GM19238 (cell line): ENCODE data around the gene MRTFB.
"Not testable (repeated sequence)": the region's sequence is repeated elsewhere in the genome, so short reads cannot be mapped to it uniquely, and the experiment has no call there.

ENCODE experiments used
- DNase-seq: peaks from one replicate; pipeline ENCODE4 v3.0.0; 2011; ENCODE audit warnings: low spot score; ENCODE audit not compliant: insufficient read length

MRTFB gene, protein sequence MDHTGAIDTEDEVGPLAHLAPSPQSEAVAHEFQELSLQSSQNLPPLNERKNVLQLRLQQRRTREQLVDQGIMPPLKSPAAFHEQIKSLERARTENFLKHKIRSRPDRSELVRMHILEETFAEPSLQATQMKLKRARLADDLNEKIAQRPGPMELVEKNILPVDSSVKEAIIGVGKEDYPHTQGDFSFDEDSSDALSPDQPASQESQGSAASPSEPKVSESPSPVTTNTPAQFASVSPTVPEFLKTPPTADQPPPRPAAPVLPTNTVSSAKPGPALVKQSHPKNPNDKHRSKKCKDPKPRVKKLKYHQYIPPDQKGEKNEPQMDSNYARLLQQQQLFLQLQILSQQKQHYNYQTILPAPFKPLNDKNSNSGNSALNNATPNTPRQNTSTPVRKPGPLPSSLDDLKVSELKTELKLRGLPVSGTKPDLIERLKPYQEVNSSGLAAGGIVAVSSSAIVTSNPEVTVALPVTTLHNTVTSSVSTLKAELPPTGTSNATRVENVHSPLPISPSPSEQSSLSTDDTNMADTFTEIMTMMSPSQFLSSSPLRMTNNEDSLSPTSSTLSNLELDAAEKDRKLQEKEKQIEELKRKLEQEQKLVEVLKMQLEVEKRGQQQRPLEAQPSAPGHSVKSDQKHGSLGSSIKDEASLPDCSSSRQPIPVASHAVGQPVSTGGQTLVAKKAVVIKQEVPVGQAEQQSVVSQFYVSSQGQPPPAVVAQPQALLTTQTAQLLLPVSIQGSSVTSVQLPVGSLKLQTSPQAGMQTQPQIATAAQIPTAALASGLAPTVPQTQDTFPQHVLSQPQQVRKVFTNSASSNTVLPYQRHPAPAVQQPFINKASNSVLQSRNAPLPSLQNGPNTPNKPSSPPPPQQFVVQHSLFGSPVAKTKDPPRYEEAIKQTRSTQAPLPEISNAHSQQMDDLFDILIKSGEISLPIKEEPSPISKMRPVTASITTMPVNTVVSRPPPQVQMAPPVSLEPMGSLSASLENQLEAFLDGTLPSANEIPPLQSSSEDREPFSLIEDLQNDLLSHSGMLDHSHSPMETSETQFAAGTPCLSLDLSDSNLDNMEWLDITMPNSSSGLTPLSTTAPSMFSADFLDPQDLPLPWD

DNA sequence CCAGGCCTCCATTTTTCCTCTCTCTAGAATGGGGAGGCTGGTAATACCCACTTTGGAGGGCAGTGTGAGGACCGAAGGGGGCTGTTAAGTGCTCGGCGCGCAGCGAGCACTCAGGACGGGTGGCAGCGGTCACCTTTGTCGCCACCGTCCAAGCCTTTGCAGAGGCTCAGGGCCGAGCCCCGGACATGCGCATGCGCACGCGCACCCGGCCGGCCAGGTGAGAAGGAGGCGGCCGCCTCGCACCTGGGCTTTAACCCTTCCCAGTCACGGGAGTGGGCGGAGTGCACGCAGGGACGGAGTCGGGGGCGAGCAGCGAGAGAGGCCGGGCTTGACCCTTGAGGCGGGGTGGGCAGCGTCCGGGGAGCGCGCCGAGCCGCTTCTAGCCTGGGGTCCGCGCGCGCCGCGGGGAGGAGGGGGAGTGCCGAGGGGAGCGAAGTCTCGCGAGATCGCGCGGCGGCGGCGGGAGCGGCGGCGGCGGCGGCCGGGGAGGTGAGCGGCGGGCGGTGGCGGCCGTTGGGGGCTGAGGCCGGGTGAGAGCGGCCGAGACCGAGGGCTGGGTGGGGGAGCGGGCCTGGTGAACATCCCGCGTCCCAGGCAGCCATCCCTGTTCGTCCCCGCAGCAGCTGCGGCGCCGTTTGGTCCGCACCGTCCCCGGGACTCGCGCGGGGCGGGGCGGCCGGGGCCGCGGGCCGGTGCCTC, at the start of gene MRTFB:
MRTFB (plus strand) TSS at position 443 of the 699 bp plus-strand sequence. CDS start 69,288 bp downstream, outside the sequence.
- DNase-seq, result peak; percentile 82

DNA sequence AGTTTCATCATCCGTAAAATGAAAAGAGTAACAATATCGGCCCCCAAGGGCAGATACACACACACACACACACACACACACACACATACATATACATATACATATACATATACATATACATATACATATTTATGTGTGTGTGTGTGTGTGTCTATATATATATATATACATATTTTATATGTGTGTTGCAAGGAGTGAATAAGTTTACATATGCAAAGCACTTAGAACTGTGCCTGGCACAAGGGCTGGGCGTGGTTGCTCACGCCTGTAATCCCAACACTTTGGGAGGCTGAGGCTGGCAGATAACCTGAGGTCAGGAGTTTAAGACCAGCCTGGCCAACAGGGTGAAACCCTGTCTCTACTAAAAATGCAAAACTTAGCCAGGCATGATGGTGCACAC, 47.6 kb upstream of the MRTFB start:
- not testable (repeated sequence) for DNase-seq

DNA sequence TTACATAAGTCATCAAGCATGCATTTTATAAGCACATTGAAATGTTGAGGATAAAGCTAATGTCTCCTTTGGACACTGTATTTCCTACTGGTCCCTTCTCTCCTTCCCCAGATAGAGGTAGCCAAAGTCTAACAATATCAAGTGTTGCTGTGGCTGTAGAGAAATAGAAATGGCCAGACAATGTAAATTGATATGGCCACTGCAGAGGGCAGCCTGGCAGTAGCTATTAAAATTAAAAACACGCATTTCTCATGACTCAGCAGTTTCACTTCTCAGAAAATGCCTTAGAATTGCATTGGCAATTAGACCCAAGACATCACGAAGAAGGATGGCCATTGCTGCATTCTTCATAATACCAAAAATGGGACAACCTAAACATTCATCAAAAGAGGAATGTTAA, 46.8 kb upstream of the MRTFB start:
- no peak for DNase-seq

DNA sequence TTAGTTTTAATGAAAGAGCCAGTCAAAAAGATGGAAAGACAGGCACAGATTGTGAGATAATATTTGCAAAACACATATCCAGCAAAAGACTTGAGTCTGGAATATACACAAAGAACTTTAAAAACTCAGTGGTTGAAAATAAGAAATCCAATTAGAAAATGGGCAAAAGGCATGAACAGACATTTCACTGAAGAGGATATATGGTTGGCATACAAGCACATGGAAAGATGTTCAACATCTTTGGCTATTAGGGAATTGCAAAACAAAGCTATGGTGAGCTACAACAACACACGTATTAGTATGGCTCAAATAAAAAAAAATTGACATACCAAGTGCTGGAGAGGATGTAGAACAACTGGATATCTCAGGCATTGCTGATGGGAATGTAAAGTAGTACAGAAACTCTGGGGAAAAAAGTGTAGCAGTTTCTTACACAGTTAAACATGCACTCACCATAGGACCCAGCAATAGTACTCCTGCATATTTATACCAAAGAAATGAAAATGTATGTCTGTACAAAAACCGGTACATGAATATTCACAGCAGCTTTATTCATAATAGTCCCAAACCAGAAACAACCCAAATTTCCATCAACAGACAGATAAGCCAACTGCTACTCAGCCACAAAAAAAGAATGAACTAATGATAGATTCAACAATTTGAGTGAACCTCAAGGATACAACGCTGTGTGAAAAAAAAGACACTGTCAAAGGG, 44.4 kb upstream of the MRTFB start:
- DNase-seq, result no peak

DNA sequence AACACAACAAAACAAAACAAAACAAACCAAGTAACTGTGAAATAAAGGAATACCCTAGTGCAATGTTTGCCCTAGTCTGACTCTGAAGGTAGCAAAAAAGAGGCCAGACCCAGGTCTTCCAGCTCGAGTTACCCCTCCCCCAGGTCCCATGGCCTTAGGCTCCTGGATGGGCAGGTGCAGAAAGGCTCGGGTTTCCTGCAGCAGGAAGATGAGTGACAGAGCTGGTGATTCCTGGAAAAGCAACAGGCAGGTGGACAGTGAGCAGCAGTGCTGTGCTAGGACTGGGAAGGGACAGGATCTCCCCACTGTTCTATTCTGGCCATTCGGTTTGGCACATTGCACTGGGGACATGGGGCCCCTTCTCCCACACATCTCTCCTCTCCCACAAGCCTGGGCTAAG, 42.9 kb upstream of the MRTFB start:
- no peak for DNase-seq

DNA sequence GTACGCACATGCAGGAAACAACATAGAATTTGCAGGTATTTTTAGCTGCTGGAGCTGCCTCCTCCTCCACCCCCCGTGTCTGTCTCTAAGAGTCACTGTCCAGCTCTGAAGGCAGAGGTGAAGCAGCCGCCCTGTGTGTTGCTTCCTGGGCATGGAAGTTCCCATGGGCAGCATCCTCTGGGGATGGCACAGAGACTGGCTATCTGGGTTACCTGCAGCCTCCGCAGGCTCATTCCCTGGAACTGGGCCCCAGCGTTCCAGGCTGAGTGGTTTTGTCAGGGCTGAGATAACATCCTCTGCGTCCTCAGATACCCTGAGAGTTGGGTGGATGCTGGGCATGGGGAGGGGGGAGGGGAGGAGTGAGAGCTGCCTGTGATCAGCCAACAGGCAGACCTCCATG, 41.5 kb upstream of the MRTFB start:
- DNase-seq, result no peak

DNA sequence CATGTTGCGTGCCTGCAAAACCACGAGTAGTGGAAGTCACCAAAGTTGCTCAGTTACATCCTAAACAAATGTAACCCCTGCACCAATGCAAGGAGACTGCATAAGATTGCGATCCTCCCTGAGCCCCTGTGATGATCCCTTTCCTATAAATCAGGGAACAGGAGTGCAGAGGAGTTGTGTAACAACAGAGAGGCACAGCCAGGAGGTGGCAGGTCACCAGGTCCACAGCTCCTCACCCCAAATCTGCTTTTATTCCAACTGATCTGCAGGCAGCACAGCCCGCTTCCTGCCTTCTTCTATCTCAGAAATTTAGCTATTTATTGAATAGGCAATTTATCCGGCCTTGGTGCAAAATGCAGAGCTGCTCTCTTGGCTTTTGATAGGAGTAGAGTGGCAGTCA, 36.0 kb upstream of the MRTFB start:
- no peak for DNase-seq

DNA sequence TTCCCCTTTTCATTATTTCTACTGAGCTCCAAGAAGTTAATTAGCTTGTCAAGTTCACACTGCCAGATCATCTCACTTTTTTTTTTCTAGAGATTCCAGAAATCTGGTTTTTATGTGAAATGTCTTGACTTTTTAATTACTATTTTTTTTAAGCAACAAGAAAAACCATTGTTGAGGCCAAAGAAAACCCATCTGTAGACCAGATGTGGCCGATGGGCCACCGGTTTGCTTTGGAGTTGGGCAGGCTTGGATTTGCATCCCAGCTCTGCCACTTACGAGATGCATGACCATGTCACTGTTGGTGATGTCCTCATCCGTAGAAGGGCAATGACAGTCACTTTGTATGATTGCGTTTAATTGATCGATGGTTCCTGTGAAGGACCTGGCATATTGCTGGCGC, 34.2 kb upstream of the MRTFB start:
- no peak for DNase-seq

DNA sequence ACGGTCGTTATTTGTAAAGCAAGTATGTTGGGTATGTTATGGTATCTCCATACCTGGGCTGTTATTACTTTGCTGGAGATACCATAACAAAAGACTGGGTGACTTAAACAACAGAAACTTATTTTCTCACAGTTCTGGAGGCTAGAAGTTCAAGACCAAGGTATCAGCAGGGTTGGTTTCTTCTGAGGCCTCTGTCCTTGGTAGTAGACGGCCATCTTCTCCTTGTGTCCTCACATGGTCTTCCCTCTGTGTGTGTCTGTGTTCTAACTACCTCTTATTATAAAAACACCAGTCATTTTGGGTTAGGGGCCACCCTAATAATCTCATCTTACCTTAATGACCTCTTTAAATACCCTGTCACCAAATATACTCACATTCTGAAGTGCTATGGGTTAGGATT, 33.2 kb upstream of the MRTFB start:
- DNase-seq, result no peak

DNA sequence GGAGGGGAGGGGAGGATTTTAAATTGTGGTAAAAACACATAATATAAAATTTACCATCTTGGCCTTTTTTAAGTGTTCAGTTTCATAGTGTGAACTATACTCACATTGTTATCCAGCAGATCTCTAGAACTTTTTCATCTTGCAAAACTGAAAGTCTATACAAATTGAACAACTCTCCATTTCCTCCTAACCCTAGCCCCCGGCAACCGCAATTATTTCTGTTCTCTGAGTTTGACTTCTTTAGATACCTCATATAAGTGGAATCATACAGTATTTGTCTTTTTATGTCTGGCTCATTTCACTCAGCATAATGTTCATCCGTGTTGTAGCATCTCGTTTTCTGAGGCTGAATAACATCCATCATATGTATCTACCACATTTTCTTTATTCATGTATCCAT, 30.0 kb upstream of the MRTFB start:
- DNase-seq, result no peak

DNA sequence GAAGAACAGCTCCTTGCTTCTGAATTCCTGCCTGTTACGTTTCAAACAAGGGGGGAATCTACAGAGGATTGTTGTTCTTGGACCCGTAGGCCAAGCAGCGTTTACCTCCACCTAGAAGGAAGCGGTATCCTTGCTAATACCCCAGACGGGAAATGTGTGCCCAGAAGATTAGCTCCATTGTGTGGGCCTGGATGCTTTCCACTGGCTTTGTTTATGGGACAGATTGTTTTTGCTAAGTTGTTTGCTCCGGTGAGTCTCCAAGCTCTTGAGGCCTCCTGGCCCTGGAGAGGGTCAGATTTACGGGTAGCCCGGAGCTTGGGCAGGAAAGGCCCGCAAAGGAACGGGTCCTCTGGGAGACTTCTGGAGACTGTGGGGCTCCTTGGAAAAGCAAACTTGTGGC, 28.4 kb upstream of the MRTFB start:
- no peak for DNase-seq

DNA sequence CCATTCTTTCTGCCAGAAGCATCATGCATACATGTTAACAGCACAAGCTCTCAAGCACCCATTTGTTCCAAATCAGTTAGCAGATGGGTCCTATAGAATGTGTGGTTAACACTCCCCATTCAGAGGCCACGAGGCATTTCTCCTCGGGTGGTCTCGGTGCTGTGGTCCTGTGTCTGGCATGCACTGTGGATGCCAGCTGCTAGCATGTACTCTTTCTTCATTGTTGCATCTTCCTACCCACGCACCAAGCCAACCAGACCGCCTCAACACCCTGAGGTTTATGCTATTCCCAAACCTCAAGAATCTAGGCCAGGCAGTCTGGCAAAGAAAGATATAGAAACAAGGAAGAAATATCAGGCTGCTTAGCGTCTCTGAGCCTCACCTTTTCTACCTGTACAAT, 27.8 kb upstream of the MRTFB start:
- no peak for DNase-seq

DNA sequence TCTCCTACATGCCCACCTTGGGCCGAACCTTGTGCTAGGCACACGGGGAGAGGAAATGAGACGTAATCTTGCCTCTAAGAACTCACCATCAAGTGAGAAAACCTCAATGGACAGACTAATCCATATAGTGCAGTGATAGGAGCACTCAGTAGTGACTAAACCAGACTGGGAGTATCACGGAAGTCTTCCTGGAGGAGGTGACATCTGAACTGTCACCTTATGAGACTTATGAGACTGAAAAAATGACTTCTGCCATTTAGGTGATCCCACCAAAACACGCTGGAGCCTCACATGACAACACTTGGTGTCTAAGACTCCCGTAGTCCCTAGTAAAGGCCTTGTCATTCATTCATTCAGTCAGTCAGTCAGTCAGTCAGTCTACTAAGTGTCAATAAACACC, 27.3 kb upstream of the MRTFB start:
- no peak for DNase-seq

DNA sequence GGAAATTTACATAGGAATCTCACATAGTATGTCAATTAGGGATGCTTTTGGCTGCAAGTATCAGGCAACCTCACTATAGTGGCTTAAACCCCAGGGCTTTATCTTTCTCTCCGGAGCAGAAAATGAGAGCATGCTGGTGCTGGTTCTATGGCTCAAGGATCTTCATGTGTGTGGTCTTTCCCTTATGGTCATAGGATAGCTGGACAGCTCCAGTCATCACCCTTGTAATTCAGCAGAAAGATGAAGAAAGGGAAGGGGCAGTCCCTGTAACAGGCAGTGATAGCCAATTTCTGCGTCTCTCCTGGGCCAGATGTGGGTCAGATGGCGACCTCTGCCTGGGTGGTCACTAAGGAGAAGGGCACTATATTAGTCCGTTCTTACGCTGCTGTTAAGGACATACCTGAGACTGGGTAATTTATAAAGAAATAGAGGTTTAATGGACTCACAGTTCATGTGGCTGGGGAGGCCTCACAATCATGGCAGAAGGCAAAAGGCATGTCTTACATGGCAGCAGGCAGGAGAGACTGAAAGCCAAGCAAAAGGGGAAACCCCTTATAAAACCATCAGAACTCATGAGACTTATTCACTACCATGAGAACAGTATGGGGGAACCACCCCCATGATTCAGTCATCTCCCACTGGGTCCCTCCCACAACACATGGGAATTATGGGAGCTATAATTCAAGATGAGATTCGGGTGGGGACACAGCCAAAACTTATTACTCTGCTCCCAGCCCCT, 23.8 kb upstream of the MRTFB start:
- not testable (repeated sequence) for DNase-seq

DNA sequence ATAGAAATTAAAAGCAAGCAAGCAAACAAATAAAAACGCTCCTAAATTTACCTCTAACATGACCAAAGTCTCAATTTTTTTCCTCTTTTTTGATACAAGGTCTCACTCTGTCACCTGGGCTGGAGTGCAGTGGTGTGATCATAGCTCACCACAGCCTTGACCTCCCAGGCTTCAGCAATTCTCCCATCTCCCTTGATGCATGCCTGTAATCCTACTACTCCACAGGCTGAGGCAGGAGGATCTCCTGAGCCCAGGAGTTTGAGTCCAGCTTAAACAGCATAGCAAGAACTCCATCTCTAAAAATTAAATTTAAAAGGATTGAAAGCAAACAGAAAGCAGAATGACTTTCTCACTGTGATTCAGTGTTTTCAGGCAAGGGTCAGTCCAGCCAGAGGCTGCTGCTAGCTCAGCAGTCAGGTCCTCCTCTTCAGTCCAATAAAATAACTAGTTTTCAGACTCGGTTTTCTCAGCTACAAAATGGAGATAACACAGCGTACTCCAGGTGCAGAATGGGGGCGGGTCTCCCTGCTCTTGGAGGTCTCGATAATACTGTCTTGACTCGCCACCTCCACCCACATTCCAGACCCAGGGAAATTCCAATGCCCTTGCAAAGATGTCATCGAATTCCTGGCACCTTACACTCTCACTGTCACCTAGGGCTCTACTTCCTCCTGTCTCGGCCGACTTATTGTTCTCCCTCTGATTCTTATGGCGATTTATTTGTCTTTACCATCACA, 20.7 kb upstream of the MRTFB start:
- no peak for DNase-seq

DNA sequence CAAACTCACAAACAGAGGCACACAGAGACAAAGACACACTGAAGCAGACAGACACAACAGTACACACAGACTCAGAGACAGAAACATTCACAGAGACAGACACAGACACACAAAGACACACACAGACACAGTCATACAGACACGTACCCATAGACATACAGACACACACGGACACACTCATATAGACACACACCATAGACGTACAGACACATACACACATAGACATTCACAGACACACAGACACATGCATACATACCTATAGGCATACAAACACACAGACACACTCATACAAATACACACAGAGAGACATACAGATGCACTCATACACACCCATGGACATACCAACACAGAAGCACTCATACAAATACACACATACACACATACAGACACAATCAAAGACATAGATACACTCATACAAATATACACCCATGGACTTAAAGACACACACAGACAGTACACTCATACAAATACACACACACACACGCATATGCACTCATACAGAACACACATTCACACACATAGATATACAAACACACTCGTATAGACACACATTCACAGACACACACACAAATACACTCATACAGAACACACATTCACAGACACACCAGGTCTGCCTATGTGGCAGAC, 19.9 kb upstream of the MRTFB start:
- no peak for DNase-seq

DNA sequence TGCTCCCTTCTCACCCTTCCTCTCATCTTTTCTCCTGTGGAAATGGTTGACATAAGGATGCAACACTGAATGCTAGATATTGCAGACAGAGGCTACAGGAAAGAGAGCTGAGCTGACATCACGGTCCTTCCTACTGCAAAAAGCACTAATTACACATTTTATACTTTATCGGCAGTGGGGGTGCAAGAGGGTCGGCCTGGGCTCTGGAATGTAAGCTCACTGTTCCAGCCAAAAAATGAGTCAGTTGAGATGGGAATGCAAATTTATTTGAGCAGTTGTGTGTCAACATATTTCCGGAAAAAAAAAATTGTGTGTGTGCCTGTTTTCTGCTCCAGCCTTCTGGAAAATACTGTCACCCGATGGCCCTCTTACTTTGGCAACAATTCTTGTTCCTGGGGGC, 14.1 kb upstream of the MRTFB start:
- DNase-seq, result no peak

DNA sequence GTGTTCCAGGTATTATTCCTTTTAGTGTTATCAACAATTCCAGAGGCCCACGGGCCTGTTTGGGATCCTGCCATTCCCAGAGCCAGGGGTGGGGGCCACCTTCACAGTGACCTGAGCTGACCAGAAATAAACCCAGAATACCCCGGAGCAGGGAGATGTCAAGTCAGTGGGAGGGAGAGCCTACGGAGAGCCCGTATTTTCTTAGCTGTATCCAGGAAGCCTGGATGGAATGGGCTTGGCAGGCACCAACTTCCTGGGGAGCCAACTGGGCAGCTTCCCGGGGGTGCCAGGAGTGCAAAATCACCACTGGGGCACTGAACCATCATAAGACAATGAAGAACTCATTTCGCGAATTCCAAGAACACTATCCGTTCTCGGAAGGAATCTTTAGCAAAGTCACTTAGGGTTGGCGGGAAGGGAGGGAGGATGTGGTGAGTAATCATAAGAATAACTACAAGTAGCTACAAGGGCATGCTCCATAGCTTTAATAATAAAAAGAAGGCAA, 13.2 kb upstream of the MRTFB start:
- no peak for DNase-seq

DNA sequence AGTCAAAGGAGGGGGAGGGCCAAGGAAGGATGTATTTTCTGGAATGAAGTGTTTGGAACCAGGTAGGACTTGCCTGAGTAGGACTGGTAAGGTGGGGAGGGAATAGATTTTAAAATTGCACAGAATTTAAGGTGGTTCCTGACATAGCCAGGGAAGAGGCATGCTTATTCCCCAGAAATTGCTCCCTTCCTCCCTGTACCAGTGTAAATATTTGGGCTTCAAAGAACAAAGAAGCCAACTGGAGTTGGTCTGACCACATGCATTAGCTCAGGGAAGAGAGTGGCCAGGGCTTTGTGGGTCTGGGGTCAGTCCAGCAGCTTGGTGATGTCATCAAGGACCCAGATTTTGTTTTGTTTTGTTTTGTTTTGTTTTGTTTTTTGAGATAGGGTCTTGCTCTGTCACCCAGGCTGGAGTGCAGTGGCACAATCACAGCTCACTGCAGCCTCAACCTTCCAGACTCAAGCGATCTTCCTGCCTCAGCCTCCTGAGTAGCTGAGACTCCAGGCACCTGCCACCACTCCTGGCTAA, 9.3 kb upstream of the MRTFB start:
- DNase-seq, result no peak
